Neuronal stem cell (in vitro differentiated cells): ENCODE results near the gene CELF4.

Experiments used
- DNase-seq: peaks from one replicate; pipeline ENCODE4 v3.0.0-alpha.2; 2013; ENCODE audit warnings: low spot score
- H2AFZ ChIP-seq: one replicate; pipeline ENCODE4 v1.6.1; 2013; ENCODE audit warnings: mild to moderate bottlenecking, low read length, inconsistent platforms
- H2AK5ac ChIP-seq: 2 replicates; pipeline ENCODE4 v1.6.1; 2013; ENCODE audit warnings: low read depth, mild to moderate bottlenecking, inconsistent platforms, low read length, moderate library complexity, mixed read lengths
- H2BK120ac ChIP-seq: 2 replicates; pipeline ENCODE4 v1.6.1; 2013; ENCODE audit warnings: low read depth, mild to moderate bottlenecking, inconsistent platforms, low read length, moderate library complexity, mixed read lengths
- H2BK12ac ChIP-seq: one replicate; pipeline ENCODE4 v1.6.1; 2013; ENCODE audit warnings: low read length, inconsistent platforms
- H2BK15ac ChIP-seq: 2 replicates; pipeline ENCODE4 v1.6.1; 2013; ENCODE audit warnings: mild to moderate bottlenecking, low read length, inconsistent platforms, mixed read lengths
- H2BK5ac ChIP-seq: one replicate; pipeline ENCODE4 v1.6.1; 2013; ENCODE audit warnings: inconsistent platforms, mild to moderate bottlenecking, low read length, moderate library complexity
- H3K14ac ChIP-seq: one replicate; pipeline ENCODE4 v1.6.1; 2013; ENCODE audit warnings: low read length, inconsistent platforms
- H3K18ac ChIP-seq: 2 replicates; pipeline ENCODE4 v1.6.1; 2013; ENCODE audit warnings: low read length, inconsistent platforms
- H3K23ac ChIP-seq: 2 replicates; pipeline ENCODE4 v1.6.1; 2013; ENCODE audit warnings: low read depth, mild to moderate bottlenecking, mixed read lengths, low read length, inconsistent platforms; ENCODE audit not compliant: poor library complexity
- H3K27ac ChIP-seq: replicated peaks from 3 replicates; pipeline ENCODE4 v1.5.1; 2013; ENCODE audit warnings: low read length, inconsistent platforms
- H3K27me3 ChIP-seq, 3 experiments: 2 replicates each; pipeline ENCODE4 v1.6.1; 2013; ENCODE audit warnings: low read length in 3 of 3, mild to moderate bottlenecking in 2 of 3, inconsistent platforms in 1 of 3, low read depth in 1 of 3, mixed read lengths in 1 of 3, moderate library complexity in 1 of 3; ENCODE audit not compliant: control insufficient read depth in 3 of 3, insufficient read depth in 3 of 3
- H3K36me3 ChIP-seq, 2 donors: replicated peaks in 1 of 2; 2 replicates each; pipeline ENCODE4 v1.6.1; 2013; ENCODE audit warnings: low read length in 2 of 2; ENCODE audit not compliant: control insufficient read depth in 2 of 2, insufficient read depth in 2 of 2
- H3K4ac ChIP-seq: 2 replicates; pipeline ENCODE4 v1.6.1; 2013; ENCODE audit warnings: inconsistent platforms, mild to moderate bottlenecking, low read length, moderate library complexity
- H3K4me1 ChIP-seq, 2 donors: 1 replicate in 1 of 2; 2 replicates in 1 of 2; pipeline ENCODE4 v1.6.1; 2013; ENCODE audit warnings: low read length in 2 of 2, low read depth in 1 of 2; ENCODE audit not compliant: control insufficient read depth in 2 of 2, insufficient read depth in 1 of 2
- H3K4me2 ChIP-seq: one replicate; pipeline ENCODE4 v1.6.1; 2013; ENCODE audit warnings: mild to moderate bottlenecking, low read length, inconsistent platforms; ENCODE audit not compliant: insufficient read depth, poor library complexity, severe bottlenecking
- H3K4me3 ChIP-seq, 2 donors: 2 replicates each; pipeline ENCODE4 v1.5.1; 2013; ENCODE audit warnings: low read length in 2 of 2, mild to moderate bottlenecking in 2 of 2, inconsistent platforms in 1 of 2, moderate library complexity in 1 of 2
- H3K79me1 ChIP-seq: one replicate; pipeline ENCODE4 v1.6.1; 2013; ENCODE audit warnings: low read depth, mild to moderate bottlenecking, inconsistent platforms, low read length, moderate library complexity
- H3K9ac ChIP-seq: one replicate; pipeline ENCODE4 v1.6.1; 2013; ENCODE audit warnings: mild to moderate bottlenecking, low read depth, low read length, inconsistent platforms; ENCODE audit not compliant: poor library complexity
- H3K9me3 ChIP-seq, 2 donors: replicated peaks in 1 of 2; 2 replicates each; pipeline versions ENCODE3 to v1.6.1; 2013; ENCODE audit warnings: low read length in 2 of 2, mild to moderate bottlenecking in 2 of 2, inconsistent platforms in 1 of 2, low read depth in 1 of 2, mixed read lengths in 1 of 2, moderate library complexity in 1 of 2; ENCODE audit not compliant: control insufficient read depth in 2 of 2, insufficient read depth in 1 of 2
- H4K8ac ChIP-seq: one replicate; pipeline ENCODE4 v1.6.1; 2013; ENCODE audit warnings: low read depth, mild to moderate bottlenecking, inconsistent platforms, low read length, moderate library complexity
- H4K91ac ChIP-seq: one replicate; pipeline ENCODE4 v1.6.1; 2013; ENCODE audit warnings: low read length, low read depth, mild to moderate bottlenecking, inconsistent platforms; ENCODE audit not compliant: poor library complexity
- WGBS, 2 donors: extraction: QIAGEN DNeasy Blood & Tissue Kit; methylation state at CpG; one replicate each; pipeline ENCODE4 v1.1.7; 2013; ENCODE audit warnings: missing lambda C conversion rate in 2 of 2, mixed read lengths in 1 of 2; ENCODE audit not compliant: insufficient read length in 2 of 2, insufficient replicate concordance in 1 of 2; ENCODE audit errors: extremely low coverage in 2 of 2; 5-methylcytosine and 5-hydroxymethylcytosine counted together

CELF4 gene

DNA sequence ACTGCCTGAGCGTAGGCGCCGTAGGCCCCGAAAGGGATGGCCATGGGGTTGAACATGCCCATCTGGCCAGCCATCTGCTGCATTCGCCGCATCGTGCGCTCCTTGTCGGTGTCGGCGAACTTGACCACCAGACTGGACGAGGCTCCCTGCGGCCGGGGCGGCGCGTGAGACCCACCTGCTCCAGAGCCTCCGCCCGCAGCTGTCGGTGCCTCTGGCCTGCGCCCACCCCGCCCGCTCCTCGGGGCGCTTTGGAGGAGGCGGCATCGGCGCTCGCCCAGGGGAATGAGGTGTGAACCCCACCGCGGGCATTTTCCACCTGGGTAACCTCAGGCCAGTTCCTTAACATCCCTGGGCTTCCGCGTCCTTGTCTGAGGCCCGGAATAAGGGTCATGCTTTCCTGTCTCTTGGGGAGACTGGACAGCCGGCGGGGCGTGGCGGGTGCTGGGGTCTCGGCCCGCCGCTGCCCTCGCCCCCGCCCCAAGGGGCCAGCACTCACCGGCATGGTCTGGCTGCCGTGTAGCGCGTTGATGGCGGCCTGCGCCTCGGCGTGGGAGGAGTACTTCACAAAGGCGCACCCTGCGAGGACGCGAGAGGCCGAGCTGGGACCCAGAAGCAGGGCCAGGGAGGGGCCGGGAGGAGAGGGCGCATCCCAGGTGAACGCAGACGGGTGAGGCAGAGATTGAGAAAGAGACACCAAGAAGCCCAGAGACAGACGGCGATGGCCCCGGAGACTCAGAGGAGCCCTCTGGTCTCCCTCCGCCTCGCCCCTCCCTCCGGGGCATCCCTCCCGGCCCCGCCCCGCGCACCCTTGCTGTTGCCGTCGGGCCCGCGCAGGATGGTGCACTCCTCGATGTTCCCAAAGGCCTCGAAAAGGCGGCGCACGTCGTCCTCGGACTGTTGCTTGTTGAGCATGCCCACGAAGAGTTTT is 291.0 kb downstream of the CELF4 start:
- Histone ChIP-seq H3K18ac (no peak overlapping the region), H3K9me3 (no peaks in the 10 kb centered on the region), H2BK12ac (peak overlapping the region; percentile 79), H3K27me3 (no peaks in the 10 kb centered on the region), H2BK5ac (no peak overlapping the region), H4K8ac (no peak overlapping the region), H3K14ac (no peak overlapping the region), H3K23ac (no peak overlapping the region), H3K79me1 (no peaks in the 10 kb centered on the region), H3K27ac (no peak overlapping the region), H3K9ac (peak overlapping the region; percentile 22), H3K4me2 (no peak overlapping the region), H4K91ac (no peak overlapping the region), H3K36me3 (no peaks in the 10 kb centered on the region), H2AFZ (no peak overlapping the region), H2BK120ac (no peak overlapping the region), H2AK5ac (no peak overlapping the region), H3K4me3 (no peak overlapping the region), H3K4ac (no peak overlapping the region), H2BK15ac (no peak overlapping the region), H3K4me1 (peaks cover 0 to 22% of the 10 kb centered on the region in 2 donors)
- DNase-seq, result no peak
- WGBS, 2 donors, result no CpG with 5 or more reads among the region's 82 CpGs

DNA sequence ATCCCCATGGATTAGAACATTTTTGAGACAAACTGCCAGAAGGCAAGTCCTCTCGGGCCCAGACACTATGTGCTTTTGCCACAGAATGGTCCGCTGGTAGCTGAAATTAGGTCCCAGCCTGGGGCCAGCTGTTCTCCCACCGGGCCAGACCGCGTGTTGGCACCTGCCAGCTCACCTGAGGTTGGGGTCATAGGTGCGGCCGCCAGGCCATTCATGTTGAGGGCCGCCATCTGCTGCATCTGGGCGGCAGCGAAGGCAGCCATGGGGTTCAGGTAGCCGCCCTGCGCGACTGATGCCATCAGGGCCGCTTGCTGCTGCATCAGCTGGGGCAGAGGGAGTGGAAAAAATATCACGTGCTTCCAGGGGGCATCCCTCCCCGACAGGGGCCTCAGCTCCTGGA is 292.8 kb downstream of the CELF4 start:
- no peak overlapping the region for H2AFZ ChIP-seq
- H3K4me1 ChIP-seq, result peaks cover 0 to 14% of the 10 kb centered on the region in 2 donors
- no peak overlapping the region for H2BK15ac ChIP-seq
- H3K79me1 ChIP-seq, result no peaks in the 10 kb centered on the region
- H3K4me3 ChIP-seq, result no peak overlapping the region
- H3K9ac ChIP-seq, result no peak overlapping the region
- H3K9me3 ChIP-seq, result no peaks in the 10 kb centered on the region
- H3K4me2 ChIP-seq, result no peak overlapping the region
- H4K8ac ChIP-seq, result no peak overlapping the region
- H4K91ac ChIP-seq, result no peak overlapping the region
- H2BK12ac ChIP-seq, result no peak overlapping the region
- no peak overlapping the region for H3K23ac ChIP-seq
- H3K36me3 ChIP-seq, result no peaks in the 10 kb centered on the region
- no peak overlapping the region for H3K14ac ChIP-seq
- H3K27me3 ChIP-seq, result no peaks in the 10 kb centered on the region
- H3K27ac ChIP-seq, result no peak overlapping the region
- H3K18ac ChIP-seq, result no peak overlapping the region
- WGBS, 2 donors, result no CpG with 5 or more reads among the region's 16 CpGs
- H2BK5ac ChIP-seq, result no peak overlapping the region
- H2BK120ac ChIP-seq, result no peak overlapping the region
- DNase-seq, result no peak
- no peak overlapping the region for H3K4ac ChIP-seq
- H2AK5ac ChIP-seq, result no peak overlapping the region

DNA sequence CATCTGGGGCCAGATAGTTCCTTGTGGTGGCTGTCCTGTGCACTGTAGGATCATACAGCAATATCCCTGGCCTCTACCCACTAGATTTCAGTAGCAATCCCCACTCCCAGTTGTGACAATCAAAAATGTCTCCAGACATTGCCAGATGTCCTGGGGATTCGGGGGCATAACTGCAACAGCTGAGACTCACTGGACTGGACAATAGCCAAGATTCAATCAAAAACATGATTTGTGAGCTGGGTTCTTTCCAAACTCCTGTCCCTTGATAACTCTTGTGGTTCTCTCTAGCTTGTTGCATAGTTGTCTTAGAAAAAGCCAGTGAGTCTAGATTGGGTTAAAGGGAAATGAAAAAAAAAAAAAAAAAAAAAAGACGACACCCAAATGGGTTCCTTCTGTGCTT is 293.4 kb downstream of the CELF4 start:
- H3K27ac ChIP-seq, result no peak overlapping the region
- no peak overlapping the region for H3K4me2 ChIP-seq
- no peak for DNase-seq
- H3K4me1 ChIP-seq, result peaks cover 0 to 9% of the 10 kb centered on the region in 2 donors
- no peak overlapping the region for H2BK120ac ChIP-seq
- no peak overlapping the region for H2BK5ac ChIP-seq
- no peak overlapping the region for H4K8ac ChIP-seq
- no peak overlapping the region for H3K18ac ChIP-seq
- H2BK12ac ChIP-seq, result no peak overlapping the region
- WGBS, 2 donors, result no CpG with 5 or more reads among the region's 2 CpGs
- no peak overlapping the region for H2AK5ac ChIP-seq
- no peak overlapping the region for H3K23ac ChIP-seq
- H3K9me3 ChIP-seq, result no peaks in the 10 kb centered on the region
- no peak overlapping the region for H3K9ac ChIP-seq
- H3K4me3 ChIP-seq, result no peak overlapping the region
- H3K79me1 ChIP-seq, result no peaks in the 10 kb centered on the region
- H3K27me3 ChIP-seq, result no peaks in the 10 kb centered on the region
- H3K14ac ChIP-seq, result no peak overlapping the region
- no peak overlapping the region for H2BK15ac ChIP-seq
- no peak overlapping the region for H3K4ac ChIP-seq
- no peak overlapping the region for H4K91ac ChIP-seq
- no peak overlapping the region for H2AFZ ChIP-seq
- no peaks in the 10 kb centered on the region for H3K36me3 ChIP-seq

DNA sequence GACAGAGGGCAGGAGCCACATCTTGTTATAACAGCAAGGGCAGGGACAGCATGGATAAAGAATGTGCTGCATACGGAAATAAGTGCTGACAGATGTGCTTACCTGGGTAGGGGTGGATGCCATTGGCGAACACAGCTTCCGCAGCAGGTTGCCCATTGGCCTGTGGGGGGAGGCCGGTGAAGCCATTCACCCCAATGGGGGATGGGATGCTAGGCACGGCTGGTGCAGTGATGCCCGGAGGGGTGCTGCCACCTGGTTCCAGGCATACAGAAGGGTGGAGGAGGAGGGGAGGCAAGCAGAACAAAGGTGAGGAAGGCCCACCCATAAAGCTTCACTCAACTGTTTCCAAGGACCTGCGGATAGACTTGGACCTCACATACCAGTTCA is 294.9 kb downstream of the CELF4 start:
- no CpG with 5 or more reads among the region's 7 CpGs for WGBS, 2 donors
- Histone ChIP-seq H2AFZ (no peak overlapping the region), H3K79me1 (no peaks in the 10 kb centered on the region), H3K4ac (no peak overlapping the region), H3K4me1 (peaks cover 0 to 2% of the 10 kb centered on the region in 2 donors), H4K8ac (no peak overlapping the region), H3K23ac (no peak overlapping the region), H2BK12ac (no peak overlapping the region), H2BK120ac (no peak overlapping the region), H2BK5ac (no peak overlapping the region), H2AK5ac (no peak overlapping the region), H3K27ac (no peak overlapping the region), H4K91ac (no peak overlapping the region), H3K9ac (no peak overlapping the region), H2BK15ac (no peak overlapping the region), H3K18ac (no peak overlapping the region), H3K4me3 (no peak overlapping the region), H3K9me3 (no peaks in the 10 kb centered on the region), H3K14ac (no peak overlapping the region), H3K27me3 (no peaks in the 10 kb centered on the region), H3K36me3 (no peaks in the 10 kb centered on the region), H3K4me2 (no peak overlapping the region)
- DNase-seq, result no peak
